HG03378 (cell line): Measurements from ENCODE around the gene AGAP1.

ENCODE experiments used
- ATAC-seq: cut with Tn5 transposase; IDR thresholded peaks from one replicate; pipeline ENCODE4 v1.9.1; 2021; ENCODE audit warnings: mild to moderate bottlenecking, moderate library complexity; ENCODE audit not compliant: unreplicated experiment

The AGAP1 gene

GRCh38 chr2:235658351-235659174, 164.7 kb downstream of the AGAP1 start:
- ATAC-seq = no peak

- no peak for ATAC-seq
Observed at GRCh38 chr2:235659767-235660322, 166.0 kb downstream of the AGAP1 start.

DNA sequence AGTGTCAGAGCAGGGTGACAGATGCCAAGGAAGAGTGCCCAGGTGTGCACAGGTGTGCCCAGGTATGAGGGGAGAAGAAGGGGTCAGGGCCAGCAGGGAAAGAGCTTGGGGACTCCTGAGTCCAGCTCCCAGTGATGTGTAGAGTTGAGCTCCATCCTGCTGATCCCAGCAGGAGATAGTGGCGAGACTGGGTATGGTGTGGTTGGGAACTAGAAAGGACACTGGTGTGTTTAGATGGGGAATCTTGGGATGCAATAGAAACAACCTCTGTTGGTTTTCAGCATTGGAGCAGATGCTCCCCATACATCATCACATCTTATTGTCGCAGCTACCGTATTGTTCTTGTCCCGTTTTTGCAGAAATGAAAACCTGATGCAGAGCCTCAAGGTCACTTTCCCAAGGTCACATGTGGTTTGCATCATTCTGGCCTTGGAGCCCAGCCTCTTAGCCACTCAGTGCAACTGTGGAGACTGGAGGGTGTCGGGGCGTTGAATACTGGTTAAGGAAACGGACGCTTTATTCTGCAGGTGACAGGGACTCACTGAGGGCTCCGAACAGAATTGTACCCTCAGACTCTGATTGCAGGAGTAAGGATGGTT, 166.7 kb downstream of the AGAP1 start:
- no peak for ATAC-seq

- no peak for ATAC-seq
Observed at GRCh38 chr2:235661167-235661937, 167.5 kb downstream of the AGAP1 start.

DNA sequence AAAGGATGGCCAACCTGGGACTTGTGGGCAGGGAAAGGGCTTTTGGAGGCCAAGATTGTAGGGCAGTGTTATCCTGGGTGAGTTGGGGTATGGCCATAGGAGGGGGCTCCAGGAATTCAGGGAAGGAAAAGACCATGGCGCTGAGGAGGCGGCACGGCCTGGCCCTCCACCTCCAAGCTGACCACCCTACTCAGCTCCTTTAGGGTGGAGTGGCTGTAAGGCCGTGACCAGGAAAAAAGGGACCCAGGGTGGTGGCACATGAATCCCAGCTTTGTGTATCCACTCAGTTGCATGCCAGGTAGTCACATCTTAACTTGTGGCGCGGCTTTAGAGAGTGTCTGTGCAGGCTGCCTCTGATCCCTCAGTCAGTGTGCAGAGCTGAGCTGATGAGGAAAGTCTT, 168.1 kb downstream of the AGAP1 start:
- no peak for ATAC-seq

DNA sequence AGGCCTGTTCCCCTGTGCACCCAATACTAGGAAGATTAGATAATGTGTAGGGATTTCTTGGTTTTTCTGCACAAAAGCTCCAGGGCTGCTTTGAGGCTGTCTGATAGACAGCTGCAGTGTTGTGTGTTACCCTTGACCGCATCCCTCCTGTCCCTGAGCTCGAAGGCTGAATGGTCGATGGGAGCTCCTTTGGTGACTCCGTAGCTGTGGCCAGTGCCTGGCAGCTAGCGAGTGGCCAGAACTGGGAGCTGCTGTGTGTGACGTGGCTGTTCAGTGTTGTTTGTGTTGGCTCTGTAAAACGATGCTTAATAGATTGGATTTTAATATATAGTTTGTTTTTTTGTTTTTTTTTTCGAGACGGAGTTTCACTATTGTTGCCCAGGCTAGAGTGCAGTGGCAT, 170.0 kb downstream of the AGAP1 start:
- ATAC-seq = no peak

DNA sequence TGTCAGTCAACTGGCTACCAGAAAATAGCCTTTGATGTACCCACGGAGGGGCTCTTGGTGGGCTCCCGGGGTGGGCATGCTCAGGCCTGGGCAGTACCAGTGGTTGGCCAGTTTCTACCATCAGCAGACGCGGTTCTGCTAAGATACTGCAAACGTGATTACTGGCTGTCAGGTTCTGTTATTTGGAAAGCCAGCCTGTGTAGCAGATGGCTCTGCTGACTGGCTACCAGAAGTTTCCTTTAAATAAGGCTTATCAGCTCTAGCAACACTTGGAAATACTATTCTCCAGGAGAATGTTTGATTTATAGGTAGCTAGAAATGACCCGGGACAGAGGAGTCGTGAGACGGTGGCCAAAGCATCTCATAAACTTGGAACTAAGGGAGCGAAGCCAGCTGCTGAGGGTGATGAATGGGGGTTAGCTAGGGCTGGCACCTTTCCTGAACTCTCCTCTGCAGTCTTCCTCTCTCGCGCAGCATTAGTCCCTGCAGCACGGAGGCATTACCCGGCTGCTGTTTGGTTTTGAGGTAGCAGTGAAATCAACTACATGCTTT, 171.9 kb downstream of the AGAP1 start:
- ATAC-seq = no peak

- no peak for ATAC-seq
Observed at GRCh38 chr2:235666213-235666781, 172.5 kb downstream of the AGAP1 start.

GRCh38 chr2:235668782-235669181, 174.9 kb downstream of the AGAP1 start:
- ATAC-seq = no peak

- ATAC-seq = no peak
Observed at GRCh38 chr2:235669269-235669831, 175.5 kb downstream of the AGAP1 start.

- ATAC-seq = no peak
Observed at GRCh38 chr2:235669983-235670962, 176.4 kb downstream of the AGAP1 start.

DNA sequence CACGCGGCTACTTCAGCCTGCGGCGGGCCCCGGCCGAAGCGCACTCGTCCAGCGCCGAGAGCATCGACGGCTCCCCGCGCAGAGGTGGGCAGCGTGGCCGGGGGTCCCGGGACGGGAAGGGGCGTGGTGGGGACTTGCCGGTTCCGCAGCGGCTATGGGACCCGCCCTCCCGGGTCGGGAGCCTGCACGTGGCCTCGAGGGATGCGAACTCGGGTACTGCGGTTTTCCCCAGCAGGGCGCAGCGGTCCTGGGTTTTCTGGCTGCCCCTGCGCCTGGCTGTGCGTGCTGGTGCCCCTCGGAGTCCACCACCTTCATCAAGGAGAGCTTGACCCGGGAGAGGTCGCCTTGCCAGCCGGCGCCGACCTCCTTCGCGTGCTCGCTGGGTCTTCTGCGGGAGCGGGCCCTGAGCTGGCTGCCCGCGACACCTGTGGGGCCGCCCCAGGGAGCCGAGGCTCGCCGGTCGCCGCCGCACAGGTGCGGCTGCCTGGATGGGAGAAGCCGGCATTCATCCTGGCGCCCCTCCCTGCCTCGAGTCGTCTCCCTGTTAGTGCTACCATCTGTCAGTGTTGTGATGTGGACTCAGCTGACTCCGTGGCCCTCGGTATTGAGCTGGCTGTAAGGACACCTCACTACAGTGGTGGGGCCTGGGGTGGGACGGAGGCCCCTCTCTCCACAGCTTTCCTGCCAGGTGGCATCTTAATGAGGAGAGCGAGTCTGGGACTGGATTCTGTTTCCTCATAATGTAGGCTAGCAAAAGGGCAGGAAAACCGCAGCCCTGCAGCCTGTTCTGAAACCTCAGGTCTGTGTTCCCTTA, 177.3 kb downstream of the AGAP1 start:
- ATAC-seq = no peak

DNA sequence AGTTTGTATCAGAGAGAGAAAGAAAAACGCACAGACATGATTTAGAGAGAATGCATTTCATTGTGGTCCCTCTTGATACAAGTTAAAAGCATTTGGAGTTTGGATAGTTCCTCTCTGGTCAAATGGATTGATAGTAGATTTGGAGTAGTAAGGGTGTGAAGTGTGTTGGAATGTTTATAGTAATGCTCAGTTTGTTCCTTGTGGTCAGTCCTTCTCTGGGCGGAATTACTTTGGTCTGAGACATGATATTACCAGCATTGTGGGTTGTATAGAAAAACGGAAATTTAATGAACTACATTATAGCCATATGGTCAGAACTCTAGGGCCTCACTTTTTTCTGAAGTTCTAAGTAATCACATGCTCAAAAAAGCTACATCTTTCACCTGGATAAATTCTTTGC, 178.9 kb downstream of the AGAP1 start:
- no peak for ATAC-seq

GRCh38 chr2:235674146-235674545, 180.3 kb downstream of the AGAP1 start:
- ATAC-seq = no peak

- ATAC-seq = no peak
Observed at GRCh38 chr2:235674812-235675211, 181.0 kb downstream of the AGAP1 start.

DNA sequence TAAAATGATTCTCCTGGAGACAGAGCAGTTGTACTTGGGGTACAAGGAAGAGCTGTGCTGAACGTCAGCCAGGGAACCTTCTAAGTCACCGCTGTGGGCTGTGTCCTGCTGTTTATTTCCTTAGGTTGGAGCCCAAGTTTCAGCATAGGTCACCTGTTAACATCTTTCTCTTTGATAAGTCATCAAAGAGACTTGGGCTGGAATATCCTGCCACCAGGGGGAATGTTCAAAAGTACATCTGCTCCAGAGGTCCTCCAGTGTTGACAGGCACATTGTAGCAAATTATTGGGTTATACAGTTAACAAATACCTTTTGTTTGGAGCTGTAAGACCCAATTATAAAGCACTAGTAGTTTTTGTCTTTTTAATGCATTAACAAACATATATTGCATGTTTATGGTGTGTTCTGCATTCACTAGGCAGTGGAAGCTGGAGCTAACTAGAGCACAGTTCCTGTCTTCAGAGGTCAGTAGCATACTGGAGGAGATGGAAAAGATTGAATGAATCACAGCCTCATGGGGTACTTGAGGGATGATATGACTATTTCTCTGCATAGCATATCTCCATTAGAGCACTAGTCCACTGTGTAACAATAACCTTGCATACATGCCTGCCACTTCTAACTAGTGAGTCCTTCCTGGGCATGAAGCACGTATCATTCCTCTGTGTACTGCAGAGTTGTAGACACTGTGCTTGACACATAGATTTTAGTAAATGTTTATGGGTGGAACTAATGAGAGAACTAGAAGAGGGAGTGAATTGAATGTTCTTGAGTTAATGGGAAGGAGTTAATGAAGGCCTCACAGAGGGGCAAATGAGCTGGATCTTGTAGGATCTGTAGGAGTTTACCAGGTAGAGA, 182.1 kb downstream of the AGAP1 start:
- no peak for ATAC-seq

- ATAC-seq = no peak
Observed at GRCh38 chr2:235676536-235676799, 182.6 kb downstream of the AGAP1 start.

DNA sequence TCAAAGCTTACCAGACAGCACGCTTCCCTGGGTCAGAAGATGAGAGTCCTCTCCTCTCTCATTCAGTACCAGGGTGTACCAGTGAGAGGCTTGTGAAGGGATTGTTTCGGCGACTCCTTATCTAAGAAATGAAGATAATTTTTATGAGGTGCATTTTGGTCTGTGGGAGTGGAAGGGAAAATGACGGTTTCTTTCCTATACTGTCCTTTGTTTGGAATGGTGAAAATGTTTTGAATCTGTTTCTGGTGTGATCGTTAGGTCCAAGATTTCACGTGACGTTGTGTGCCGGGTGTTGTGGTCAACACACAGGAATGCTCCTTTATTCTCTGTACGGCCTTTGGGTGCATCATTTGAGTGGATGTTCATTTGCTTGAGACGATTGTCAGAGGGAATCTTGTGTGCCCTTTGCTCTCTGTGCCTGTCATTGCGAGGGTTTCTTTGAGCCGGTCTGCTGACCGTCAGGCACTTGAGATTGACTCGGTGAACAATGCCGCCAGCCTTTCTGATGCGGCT, 183.5 kb downstream of the AGAP1 start:
- ATAC-seq = no peak
